Measurements from ENCODE around the gene MEOX1. TPM values are rescaled to one million over a fixed set of nuclear protein-coding genes. Genes with fewer than 3 reads are reported as not detected.

The MEOX1 gene
- total and polyA plus RNA-seq, 2 of the 8 experiments (the other 6 are each of a cell fraction or from before 2014, with no cell fraction given) = not detected

- CTCF ChIA-PET (ENCODE audit: partially characterized antibody) = interaction anchor here (1.0 to 1.5 kb wide), 3 partner anchors 27 to 78 kb away, joined by 3 to 4 read pairs (median 3); no protein-coding TSS in a partner anchor
- no peak overlapping the region for H2BK120ac ChIP-seq (replicated peaks; ENCODE audit: low read depth, low read length)
- no peaks in the 10 kb centered on the region for H4K20me1 ChIP-seq (replicated peaks in 1 of 2; ENCODE audit: control insufficient read depth in 1 of 2, insufficient read depth in 2 of 2, low read length in 2 of 2)
- H3K36me3 ChIP-seq (ENCODE audit: control insufficient read depth in 2 of 4, insufficient read depth in 4 of 4, low read length in 3 of 4) = no peaks in the 10 kb centered on the region
- POLR2A ChIA-PET (ENCODE audit: partially characterized antibody) = interaction anchor here (1.2 kb wide), 1 partner anchor 20 kb away, joined by 4 read pairs; no protein-coding TSS in a partner anchor
- H3K23ac ChIP-seq (ENCODE audit: insufficient read length) = no peak overlapping the region
- no peaks in the 10 kb centered on the region for H3K79me2 ChIP-seq (ENCODE audit: control insufficient read depth in 1 of 2, insufficient read depth in 2 of 2, low read length in 2 of 2)
- DNase-seq (ENCODE audit: low read depth in 1 of 2, low spot score in 2 of 2) (no peak), FAIRE-seq (no peak)
- no peaks in the 10 kb centered on the region for H3K79me1 ChIP-seq (ENCODE audit: low read depth, low read length)
- no peak overlapping the region for H2AK5ac ChIP-seq (ENCODE audit: low read depth, low read length)
- no peak overlapping the region for H3K18ac ChIP-seq (ENCODE audit: extremely low read depth, low read length)
- H3K27me3 ChIP-seq (replicated peaks in 1 of 4; ENCODE audit: control insufficient read depth in 3 of 4, extremely low read depth in 1 of 4, insufficient read depth in 3 of 4, low read length in 3 of 4) = no peaks in the 10 kb centered on the region
- H3K27ac ChIP-seq (ENCODE audit: low read depth, low read length) = no peak overlapping the region
- no peak overlapping the region for H3K4me2 ChIP-seq (ENCODE audit: insufficient read depth in 1 of 2, low read depth in 2 of 2, low read length in 2 of 2)
- no peak overlapping the region for H3K14ac ChIP-seq (ENCODE audit: insufficient read length)
- H4K8ac ChIP-seq (ENCODE audit: extremely low read depth, insufficient read depth, low read length) = peak overlapping the region; percentile 3; the same call in 1 of the 2 replicates
- 84% methylated on average over 11 of the region's 11 CpGs; no CpG with 5 or more reads in 1 of the 2 experiments for WGBS, 2 experiments (ENCODE audit: extremely low coverage in 1 of 2, insufficient coverage in 1 of 2, insufficient read length in 1 of 2, insufficient replicate concordance in 2 of 2, low coverage in 1 of 2, low lambda C conversion rate in 2 of 2, missing lambda C conversion rate in 1 of 2)
- H3K23me2 ChIP-seq (ENCODE audit: low read depth, low read length) = no peaks in the 10 kb centered on the region; the same call in 1 of the 2 replicates
- H3K9ac ChIP-seq (replicated peaks in 1 of 4; ENCODE audit: extremely low read depth in 1 of 4, low read depth in 3 of 4, low read length in 3 of 4) = no peak overlapping the region
- H2BK12ac ChIP-seq (ENCODE audit: low read depth, low read length) = no peak overlapping the region
- no peak overlapping the region for H2AFZ ChIP-seq (ENCODE audit: low read length)
- no peak overlapping the region for H3K4ac ChIP-seq (replicated peaks; ENCODE audit: insufficient read length, low read depth, low read length)
- H3K9me3 ChIP-seq (ENCODE audit: insufficient read depth in 2 of 2, low read depth in 1 of 2, low read length in 1 of 2) = peaks cover 0 to 4% of the 10 kb centered on the region in 2 experiments; a peak in 1 of 4 replicates
- no peaks in the 10 kb centered on the region for H3K4me1 ChIP-seq (replicated peaks in 1 of 4; ENCODE audit: control insufficient read depth in 3 of 4, insufficient read depth in 4 of 4, low read length in 3 of 4)
- no peak overlapping the region for H3K56ac ChIP-seq (replicated peaks; ENCODE audit: insufficient read length, low read depth, low read length)
- H3K4me3 ChIP-seq (ENCODE audit: extremely low read depth in 1 of 4, insufficient read depth in 2 of 4, low read depth in 3 of 4, low read length in 4 of 4) = no peak overlapping the region
- H2BK15ac ChIP-seq (ENCODE audit: low read length) = no peak overlapping the region
- no peak overlapping the region for H4K91ac ChIP-seq (replicated peaks; ENCODE audit: insufficient read length, low read length)
- H2BK20ac ChIP-seq (ENCODE audit: low read length) = no peak overlapping the region
- H2BK5ac ChIP-seq (ENCODE audit: low read depth, low read length) = no peak overlapping the region
- H4K5ac ChIP-seq (ENCODE audit: insufficient read length, low read depth, low read length) = no peak overlapping the region
- TF ChIP-seq TCF12 (IDR thresholded peaks at IDR 0.05; ENCODE audit: low read depth, low read length) = no peak
- TF ChIP-seq PHF8 (conservative IDR thresholded peaks at IDR 0.05; ENCODE audit: low read depth, low read length) = no peak
- TF ChIP-seq BACH1 (IDR thresholded peaks at IDR 0.05; ENCODE audit: low read length) = no peak
- no peak for TF ChIP-seq BRCA1 (IDR thresholded peaks at IDR 0.05; ENCODE audit: low read depth, low read length)
- TF ChIP-seq GTF2F1 (IDR thresholded peaks at IDR 0.05; ENCODE audit: borderline replicate concordance, low read depth, low read length) = no peak
- no peak for TF ChIP-seq BCL11A (IDR thresholded peaks at IDR 0.05; ENCODE audit: low read depth in 2 of 2, low read length in 2 of 2)
- TF ChIP-seq EGR1 (IDR thresholded peaks at IDR 0.05; ENCODE audit: borderline replicate concordance, low read depth, low read length) = no peak
- no peak for TF ChIP-seq TAF1 (IDR thresholded peaks at IDR 0.05; ENCODE audit: low read depth, low read length)
- no peak for TF ChIP-seq TAF7 (optimal IDR thresholded peaks at IDR 0.05; ENCODE audit: borderline replicate concordance, low read depth, low read length)
- TF ChIP-seq TBP (IDR thresholded peaks at IDR 0.05; ENCODE audit: low read depth, low read length) = no peak
- TF ChIP-seq, protein P1, sequence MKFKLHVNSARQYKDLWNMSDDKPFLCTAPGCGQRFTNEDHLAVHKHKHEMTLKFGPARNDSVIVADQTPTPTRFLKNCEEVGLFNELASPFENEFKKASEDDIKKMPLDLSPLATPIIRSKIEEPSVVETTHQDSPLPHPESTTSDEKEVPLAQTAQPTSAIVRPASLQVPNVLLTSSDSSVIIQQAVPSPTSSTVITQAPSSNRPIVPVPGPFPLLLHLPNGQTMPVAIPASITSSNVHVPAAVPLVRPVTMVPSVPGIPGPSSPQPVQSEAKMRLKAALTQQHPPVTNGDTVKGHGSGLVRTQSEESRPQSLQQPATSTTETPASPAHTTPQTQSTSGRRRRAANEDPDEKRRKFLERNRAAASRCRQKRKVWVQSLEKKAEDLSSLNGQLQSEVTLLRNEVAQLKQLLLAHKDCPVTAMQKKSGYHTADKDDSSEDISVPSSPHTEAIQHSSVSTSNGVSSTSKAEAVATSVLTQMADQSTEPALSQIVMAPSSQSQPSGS (IDR thresholded peaks at IDR 0.05; ENCODE audit: low read length) = no peak
- no peak for TF ChIP-seq RXRA (IDR thresholded peaks at IDR 0.05; ENCODE audit: insufficient read depth, low read depth, low read length)
These were observed 46.2 kb downstream of the MEOX1 start for GRCh38 chr17:43615330-43616028.
